ENCODE data around the gene HTATIP2.
"Not testable (repeated sequence)": the region's sequence is repeated elsewhere in the genome, so short reads cannot be mapped to it uniquely, and the experiment has no call there.

Gene HTATIP2

DNA sequence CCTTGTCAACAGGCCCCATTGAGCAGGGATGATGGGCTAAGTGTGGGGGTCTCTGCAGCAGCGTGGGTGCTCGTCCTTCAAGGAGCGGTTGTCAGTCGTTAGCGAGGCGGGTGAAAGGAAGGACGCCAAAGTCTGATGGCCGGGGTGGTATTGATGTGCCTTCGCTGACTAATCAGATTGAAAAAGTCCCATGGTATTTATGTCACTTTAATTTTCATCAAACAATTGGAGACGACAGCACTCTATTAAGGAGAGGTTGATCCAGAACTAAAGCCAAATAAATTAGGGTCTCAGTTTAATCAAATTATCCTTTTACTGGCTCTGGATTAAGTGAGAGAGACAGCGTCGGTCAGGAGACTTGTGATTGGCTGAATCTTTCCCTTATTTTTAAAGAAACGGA is 9.6 kb downstream of the HTATIP2 start:
- H3K4me3 ChIP-seq (ENCODE audit: low read depth, low read length) = no peak overlapping the region
- peaks cover 19% of the 10 kb centered on the region for H3K4me1 ChIP-seq (ENCODE audit: control insufficient read depth, insufficient read depth, low read length)
- no peaks in the 10 kb centered on the region for H3K9me3 ChIP-seq (ENCODE audit: control insufficient read depth, insufficient read depth, low read length)
- no peak overlapping the region for H3K9ac ChIP-seq (ENCODE audit: low read depth, low read length)
- no peak overlapping the region for H3K27ac ChIP-seq (ENCODE audit: low read depth, low read length)
- H3K27me3 ChIP-seq (ENCODE audit: control insufficient read depth, insufficient read depth, low read length) = no peaks in the 10 kb centered on the region
- no peaks in the 10 kb centered on the region for H3K36me3 ChIP-seq (ENCODE audit: control insufficient read depth, insufficient read depth, low read length)

DNA sequence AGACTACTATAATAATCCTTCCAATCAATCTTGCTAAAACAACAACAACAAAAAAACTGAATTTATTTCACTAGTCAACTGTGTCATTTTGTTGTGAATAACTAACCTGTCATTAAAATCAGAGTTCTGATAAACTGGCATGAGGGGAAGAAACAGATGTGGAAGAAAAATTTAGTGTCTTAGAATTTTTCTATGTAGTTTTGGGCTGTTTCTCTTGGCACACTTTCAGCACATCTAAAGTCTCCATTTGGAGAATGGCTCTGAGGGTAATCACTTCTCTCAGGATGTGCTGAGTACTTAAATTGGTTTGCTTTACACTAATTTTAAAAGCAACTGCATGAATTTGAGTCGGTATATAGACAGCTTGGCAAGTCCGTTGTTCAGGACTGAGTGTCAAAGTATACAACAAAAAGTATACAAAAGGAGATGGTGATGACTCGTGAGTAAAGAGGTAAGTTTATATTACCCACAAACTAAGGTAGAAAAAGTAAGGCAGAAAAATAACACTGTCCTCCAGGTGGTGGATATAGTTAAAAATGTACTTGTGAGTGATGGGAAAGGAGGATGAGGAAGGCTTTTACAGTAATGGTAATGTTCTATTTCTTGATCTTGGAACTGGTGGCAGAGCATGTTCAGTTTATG is 10.2 kb downstream of the HTATIP2 start:
- no peak overlapping the region for H3K4me3 ChIP-seq (ENCODE audit: low read depth, low read length)
- H3K36me3 ChIP-seq (ENCODE audit: control insufficient read depth, insufficient read depth, low read length) = no peaks in the 10 kb centered on the region
- no peaks in the 10 kb centered on the region for H3K27me3 ChIP-seq (ENCODE audit: control insufficient read depth, insufficient read depth, low read length)
- H3K9me3 ChIP-seq (ENCODE audit: control insufficient read depth, insufficient read depth, low read length) = no peaks in the 10 kb centered on the region
- H3K9ac ChIP-seq (ENCODE audit: low read depth, low read length) = no peak overlapping the region
- H3K27ac ChIP-seq (ENCODE audit: low read depth, low read length) = no peak overlapping the region
- peaks cover 13% of the 10 kb centered on the region for H3K4me1 ChIP-seq (ENCODE audit: control insufficient read depth, insufficient read depth, low read length)

DNA sequence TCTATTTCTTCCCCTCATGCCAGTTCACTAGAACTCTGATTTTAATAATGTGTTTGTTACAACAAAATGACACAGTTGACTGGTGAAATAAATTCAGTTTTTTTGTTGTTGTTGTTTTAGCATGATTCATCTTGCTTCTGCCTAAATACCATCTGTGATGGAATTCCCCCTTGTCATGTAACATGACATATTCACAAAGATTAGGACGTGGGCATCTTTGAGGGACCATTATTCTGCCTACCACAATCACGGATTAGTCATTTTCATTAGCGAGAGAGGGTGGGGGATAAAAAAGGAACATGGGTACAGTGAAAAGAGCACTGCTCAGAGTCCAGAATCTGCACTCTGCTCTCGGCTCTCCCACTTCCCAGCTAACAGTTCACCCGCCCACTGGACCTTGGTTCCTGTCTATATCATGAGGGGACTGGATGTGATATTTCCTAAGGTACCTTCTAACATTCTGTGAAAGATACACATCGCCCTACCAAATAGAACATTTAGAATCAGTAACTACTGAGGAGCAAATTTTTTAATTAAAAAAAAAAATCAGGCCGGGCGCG is 11.3 kb downstream of the HTATIP2 start:
- no peaks in the 10 kb centered on the region for H3K27me3 ChIP-seq (ENCODE audit: control insufficient read depth, insufficient read depth, low read length)
- H3K9me3 ChIP-seq (ENCODE audit: control insufficient read depth, insufficient read depth, low read length) = no peaks in the 10 kb centered on the region
- no peak overlapping the region for H3K4me3 ChIP-seq (ENCODE audit: low read depth, low read length)
- H3K27ac ChIP-seq (ENCODE audit: low read depth, low read length) = no peak overlapping the region
- no peak overlapping the region for H3K9ac ChIP-seq (ENCODE audit: low read depth, low read length)
- no peaks in the 10 kb centered on the region for H3K36me3 ChIP-seq (ENCODE audit: control insufficient read depth, insufficient read depth, low read length)
- H3K4me1 ChIP-seq (ENCODE audit: control insufficient read depth, insufficient read depth, low read length) = peaks cover 5% of the 10 kb centered on the region

DNA sequence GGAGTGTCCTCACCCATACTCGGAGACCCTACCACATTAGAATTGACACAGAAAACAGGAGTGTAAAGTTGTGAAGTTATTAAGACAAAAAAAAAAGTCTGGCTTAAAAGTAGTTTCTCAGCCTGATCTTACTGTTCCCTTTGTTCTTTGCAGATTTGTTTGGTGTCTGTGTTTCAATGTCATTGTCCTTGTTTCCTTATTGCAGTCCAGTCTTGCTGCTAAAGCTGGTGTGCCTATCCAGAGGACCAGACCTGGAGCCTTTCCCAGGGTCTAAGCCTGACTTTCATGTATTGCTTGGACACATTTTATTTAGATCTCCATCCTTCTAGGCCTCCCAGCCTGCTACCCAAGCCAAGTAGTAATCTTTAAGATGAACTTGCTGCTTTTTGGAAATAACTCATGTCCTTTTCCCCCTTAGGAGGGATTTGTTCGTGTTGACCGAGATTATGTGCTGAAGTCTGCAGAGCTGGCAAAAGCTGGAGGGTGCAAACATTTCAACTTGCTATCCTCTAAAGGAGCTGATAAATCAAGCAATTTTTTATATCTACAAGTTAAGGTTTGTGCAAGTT is 12.7 kb downstream of the HTATIP2 start:
- H3K27ac ChIP-seq (ENCODE audit: low read depth, low read length) = no peak overlapping the region
- H3K9ac ChIP-seq (ENCODE audit: low read depth, low read length) = no peak overlapping the region
- H3K9me3 ChIP-seq (ENCODE audit: control insufficient read depth, insufficient read depth, low read length) = no peaks in the 10 kb centered on the region
- no peaks in the 10 kb centered on the region for H3K27me3 ChIP-seq (ENCODE audit: control insufficient read depth, insufficient read depth, low read length)
- H3K4me1 ChIP-seq (ENCODE audit: control insufficient read depth, insufficient read depth, low read length) = no peaks in the 10 kb centered on the region
- H3K4me3 ChIP-seq (ENCODE audit: low read depth, low read length) = no peak overlapping the region
- no peaks in the 10 kb centered on the region for H3K36me3 ChIP-seq (ENCODE audit: control insufficient read depth, insufficient read depth, low read length)

DNA sequence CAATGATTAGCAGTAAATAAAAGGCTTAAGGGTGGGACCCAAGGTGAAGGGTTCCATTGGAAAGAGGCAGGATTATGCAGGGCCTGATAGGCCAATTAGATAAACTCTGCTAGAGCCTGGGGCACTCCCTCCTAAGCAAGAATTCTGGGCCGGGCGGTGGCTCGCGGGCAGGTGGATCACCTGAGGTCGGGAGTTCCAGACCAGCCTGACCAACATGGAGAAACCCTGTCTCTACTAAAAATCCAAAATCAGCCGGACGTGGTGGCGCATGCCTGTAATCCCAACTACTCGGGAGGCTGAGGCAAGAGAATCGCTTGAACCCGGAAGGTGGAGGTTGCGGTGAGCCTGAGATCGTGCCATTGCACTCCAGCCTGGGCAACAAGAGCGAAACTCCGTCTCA is 22.5 kb downstream of the HTATIP2 start:
- H3K27ac ChIP-seq (ENCODE audit: low read depth, low read length); H3K4me3 ChIP-seq (ENCODE audit: low read depth, low read length); H3K4me1 ChIP-seq (ENCODE audit: control insufficient read depth, insufficient read depth, low read length); H3K36me3 ChIP-seq (ENCODE audit: control insufficient read depth, insufficient read depth, low read length); H3K9me3 ChIP-seq (ENCODE audit: control insufficient read depth, insufficient read depth, low read length); H3K9ac ChIP-seq (ENCODE audit: low read depth, low read length); H3K27me3 ChIP-seq (ENCODE audit: control insufficient read depth, insufficient read depth, low read length): not testable (repeated sequence)

DNA sequence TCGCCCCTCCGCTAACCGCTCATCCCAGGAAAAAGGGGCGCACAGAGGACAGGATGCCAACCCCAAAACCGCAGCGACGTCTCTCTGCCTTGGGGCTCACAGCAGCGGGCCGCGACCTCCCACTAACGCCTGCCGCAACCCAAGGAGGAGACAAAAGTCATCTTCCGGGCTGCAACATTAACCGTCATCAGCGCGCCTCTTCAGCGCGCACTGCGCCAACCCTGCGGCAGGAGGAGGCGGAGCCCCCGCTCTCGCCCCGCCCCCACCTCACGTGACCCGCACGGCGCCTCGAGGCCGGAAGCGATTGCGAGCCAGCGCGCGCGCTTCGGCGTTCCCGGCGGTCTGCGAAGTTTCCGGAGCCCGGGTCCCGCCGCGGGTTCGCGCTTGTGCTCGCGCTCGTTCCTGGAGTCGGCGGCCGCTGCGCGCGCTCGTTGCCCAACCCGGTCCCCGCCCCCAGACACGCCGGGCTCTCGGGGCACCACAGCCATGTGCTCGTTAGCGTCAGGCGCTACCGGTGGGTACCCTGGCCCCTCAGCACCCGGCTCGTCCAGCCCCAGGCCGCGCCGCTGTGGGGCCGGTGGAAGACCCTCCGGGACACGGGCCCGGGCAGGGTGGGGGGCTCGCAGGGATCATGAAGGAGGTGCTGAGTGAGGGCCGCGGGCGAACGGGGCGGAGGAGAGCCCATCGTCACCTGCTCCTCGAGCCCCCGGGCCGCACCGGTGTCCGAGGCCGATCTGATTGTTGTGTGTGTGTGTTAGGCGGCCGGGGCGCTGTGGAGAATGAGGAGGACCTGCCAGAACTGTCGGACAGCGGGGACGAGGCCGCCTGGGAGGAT is 24.0 kb downstream of the HTATIP2 start, which contains the start of gene PRMT3:
Gene PRMT3, plus strand, starts transcription at position 456 of the 835 bp plus-strand sequence. Its CDS starts 31 bp downstream, at position 487.
- no peaks in the 10 kb centered on the region for H3K27me3 ChIP-seq (ENCODE audit: control insufficient read depth, insufficient read depth, low read length)
- H3K4me3 ChIP-seq (ENCODE audit: low read depth, low read length) = peak within 1 kb of the TSS; percentile 96
- H3K36me3 ChIP-seq (ENCODE audit: control insufficient read depth, insufficient read depth, low read length) = peaks cover 19% of the 10 kb centered on the region
- H3K9me3 ChIP-seq (ENCODE audit: control insufficient read depth, insufficient read depth, low read length) = no peaks in the 10 kb centered on the region
- H3K27ac ChIP-seq (ENCODE audit: low read depth, low read length) = peak within 1 kb of the TSS; percentile 89
- peaks cover 4% of the 10 kb centered on the region for H3K4me1 ChIP-seq (ENCODE audit: control insufficient read depth, insufficient read depth, low read length)
- peak within 1 kb of the TSS; percentile 92 for H3K9ac ChIP-seq (ENCODE audit: low read depth, low read length)

DNA sequence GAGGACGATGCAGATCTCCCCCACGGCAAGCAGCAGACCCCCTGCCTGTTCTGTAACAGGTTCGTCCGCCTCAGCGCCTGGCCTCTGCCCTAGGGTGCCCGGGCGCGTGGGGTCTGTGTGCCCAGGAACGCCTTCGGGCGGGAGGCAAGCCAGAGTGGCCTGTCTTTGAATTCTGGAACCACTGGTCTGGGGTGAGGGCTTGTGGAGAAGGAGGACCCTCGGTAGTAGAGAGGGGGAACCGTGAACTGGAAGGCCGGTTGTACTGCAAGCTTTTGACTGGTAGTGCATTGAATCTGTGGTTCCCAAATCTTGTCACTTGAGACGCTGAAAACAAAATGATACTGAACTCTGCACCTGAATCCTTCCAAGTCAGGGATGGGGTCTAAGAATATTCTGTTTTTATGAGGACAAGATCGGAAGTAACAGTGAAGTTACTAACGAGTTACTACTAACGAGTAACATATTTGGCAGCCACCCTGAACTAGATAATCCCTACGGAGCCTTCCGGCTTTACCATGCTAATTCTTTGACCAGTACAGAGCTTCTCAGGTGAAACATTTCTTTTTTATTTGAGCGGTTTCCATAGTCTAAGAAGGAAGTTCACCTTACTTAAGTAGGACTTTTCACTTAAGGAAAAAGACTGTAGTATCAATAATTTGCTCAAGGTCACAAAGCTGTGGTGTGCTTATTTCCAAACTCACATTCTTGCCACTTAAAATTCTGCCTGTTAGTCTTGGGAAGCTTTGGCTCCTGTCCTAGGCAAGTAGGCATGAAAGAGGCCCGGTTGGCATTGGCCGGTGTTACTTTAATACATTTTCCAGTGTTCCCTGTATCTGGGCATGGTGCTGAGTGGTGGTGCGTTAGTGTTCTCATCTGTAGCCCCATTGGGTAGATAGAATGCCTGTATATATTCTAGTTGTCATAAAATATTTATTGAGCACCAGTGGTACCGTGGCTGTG is 24.9 kb downstream of the HTATIP2 start:
- H3K4me3 ChIP-seq (ENCODE audit: low read depth, low read length) = peak overlapping the region; percentile 96
- peaks cover 28% of the 10 kb centered on the region for H3K36me3 ChIP-seq (ENCODE audit: control insufficient read depth, insufficient read depth, low read length)
- no peaks in the 10 kb centered on the region for H3K27me3 ChIP-seq (ENCODE audit: control insufficient read depth, insufficient read depth, low read length)
- H3K27ac ChIP-seq (ENCODE audit: low read depth, low read length) = peak overlapping the region; percentile 89
- H3K9ac ChIP-seq (ENCODE audit: low read depth, low read length) = peak overlapping the region; percentile 87
- peaks cover 4% of the 10 kb centered on the region for H3K4me1 ChIP-seq (ENCODE audit: control insufficient read depth, insufficient read depth, low read length)
- H3K9me3 ChIP-seq (ENCODE audit: control insufficient read depth, insufficient read depth, low read length) = no peaks in the 10 kb centered on the region

DNA sequence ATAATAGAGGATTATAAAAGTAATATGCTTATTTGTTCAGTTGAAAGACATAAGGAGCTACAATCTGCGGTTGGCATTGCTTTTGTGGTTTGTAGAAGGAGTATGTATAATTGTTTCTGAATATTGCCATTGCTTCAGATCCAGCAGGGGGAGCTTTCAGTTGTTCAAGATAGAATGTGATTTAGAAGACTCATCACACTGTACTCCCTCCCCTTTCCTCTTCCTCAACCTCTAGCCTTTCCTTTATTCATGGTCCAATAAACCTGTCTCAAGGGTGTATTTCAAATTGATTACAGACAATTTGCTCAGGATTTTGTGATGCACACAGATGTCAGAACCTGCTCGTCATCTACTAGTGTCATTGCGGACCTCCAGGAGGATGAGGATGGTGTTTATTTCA is 33.8 kb downstream of the HTATIP2 start:
- Histone ChIP-seq H3K9ac (ENCODE audit: low read depth, low read length) (no peak overlapping the region), H3K9me3 (ENCODE audit: control insufficient read depth, insufficient read depth, low read length) (no peaks in the 10 kb centered on the region), H3K27me3 (ENCODE audit: control insufficient read depth, insufficient read depth, low read length) (no peaks in the 10 kb centered on the region), H3K27ac (ENCODE audit: low read depth, low read length) (no peak overlapping the region), H3K4me1 (ENCODE audit: control insufficient read depth, insufficient read depth, low read length) (no peaks in the 10 kb centered on the region), H3K4me3 (ENCODE audit: low read depth, low read length) (no peak overlapping the region), H3K36me3 (ENCODE audit: control insufficient read depth, insufficient read depth, low read length) (peaks cover 83% of the 10 kb centered on the region)

DNA sequence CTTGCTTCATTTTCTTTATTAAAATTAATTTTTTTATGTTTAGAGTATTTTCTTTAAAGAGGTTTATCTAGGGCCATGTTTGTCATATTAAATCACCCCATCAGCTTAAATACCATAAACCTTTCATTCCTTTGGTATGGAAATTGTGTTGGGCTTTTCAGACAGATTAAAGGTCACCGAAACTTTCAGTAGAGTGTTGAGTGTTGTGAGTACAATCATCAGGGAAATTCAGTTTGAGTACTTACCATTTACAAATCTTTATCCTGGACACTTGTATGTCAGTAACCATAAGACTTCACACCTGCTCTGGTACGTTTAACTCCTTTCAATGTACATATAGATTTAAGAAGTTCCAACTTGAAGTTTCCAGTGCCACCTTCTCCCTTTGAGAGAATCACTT is 36.0 kb downstream of the HTATIP2 start:
- H3K9me3 ChIP-seq (ENCODE audit: control insufficient read depth, insufficient read depth, low read length) = no peaks in the 10 kb centered on the region
- H3K36me3 ChIP-seq (ENCODE audit: control insufficient read depth, insufficient read depth, low read length) = peaks cover 72% of the 10 kb centered on the region
- no peak overlapping the region for H3K27ac ChIP-seq (ENCODE audit: low read depth, low read length)
- no peaks in the 10 kb centered on the region for H3K27me3 ChIP-seq (ENCODE audit: control insufficient read depth, insufficient read depth, low read length)
- no peaks in the 10 kb centered on the region for H3K4me1 ChIP-seq (ENCODE audit: control insufficient read depth, insufficient read depth, low read length)
- no peak overlapping the region for H3K9ac ChIP-seq (ENCODE audit: low read depth, low read length)
- H3K4me3 ChIP-seq (ENCODE audit: low read depth, low read length) = no peak overlapping the region

DNA sequence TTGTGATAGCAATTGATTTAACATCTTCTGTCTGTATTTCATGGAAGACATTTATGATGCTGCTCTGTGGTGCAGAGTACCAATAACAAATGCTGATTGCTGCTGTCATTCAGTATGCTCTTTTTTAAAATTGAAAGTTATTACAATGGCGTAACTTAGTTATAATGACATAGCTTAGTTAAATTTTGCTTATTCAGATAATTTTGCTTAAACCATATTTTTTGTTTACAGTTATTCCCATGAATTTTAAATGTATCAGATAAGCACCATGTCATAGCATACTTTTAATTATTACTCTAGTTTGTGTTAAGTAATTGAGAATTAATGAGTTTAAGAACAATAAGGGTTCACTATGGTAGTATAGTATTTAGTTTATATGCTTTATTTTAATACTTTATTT is 39.5 kb downstream of the HTATIP2 start:
- H3K36me3 ChIP-seq (ENCODE audit: control insufficient read depth, insufficient read depth, low read length) = peaks cover 77% of the 10 kb centered on the region
- H3K4me1 ChIP-seq (ENCODE audit: control insufficient read depth, insufficient read depth, low read length) = no peaks in the 10 kb centered on the region
- no peaks in the 10 kb centered on the region for H3K27me3 ChIP-seq (ENCODE audit: control insufficient read depth, insufficient read depth, low read length)
- H3K4me3 ChIP-seq (ENCODE audit: low read depth, low read length) = no peak overlapping the region
- no peaks in the 10 kb centered on the region for H3K9me3 ChIP-seq (ENCODE audit: control insufficient read depth, insufficient read depth, low read length)
- H3K27ac ChIP-seq (ENCODE audit: low read depth, low read length) = no peak overlapping the region
- H3K9ac ChIP-seq (ENCODE audit: low read depth, low read length) = no peak overlapping the region
